Neutrophil (primary cell): ENCODE results near the gene ITGB5.

Experiments
- H3K27ac ChIP-seq: fragments of 200-600 bp; sonication (generic); 2 replicates; pipeline ENCODE4 v1.5.1; 2016; ENCODE audit warnings: mild to moderate bottlenecking, moderate library complexity
- H3K27me3 ChIP-seq: fragments of 200-600 bp; sonication (generic); 2 replicates; pipeline ENCODE4 v1.6.0; 2016; ENCODE audit warnings: mild to moderate bottlenecking
- H3K36me3 ChIP-seq: fragments of 200-600 bp; sonication (generic); 2 replicates; pipeline ENCODE4 v1.5.1; 2017
- H3K4me1 ChIP-seq, 2 experiments: fragments of 200-600 bp in 1 of 2; sonication (generic) in 1 of 2; 1 replicate in 1 of 2; 2 replicates in 1 of 2; pipeline versions ENCODE4 v1.5.1 to v1.6.1; 2013 to 2016; ENCODE audit warnings: low read depth in 1 of 2, low read length in 1 of 2, mild to moderate bottlenecking in 1 of 2, moderate library complexity in 1 of 2; ENCODE audit not compliant: control insufficient read depth in 1 of 2, insufficient read depth in 1 of 2
- H3K4me3 ChIP-seq, 2 experiments: fragments of 200-600 bp in 1 of 2; sonication (generic) in 1 of 2; 1 replicate in 1 of 2; 2 replicates in 1 of 2; pipeline ENCODE4 v1.5.1; 2013 to 2016; ENCODE audit warnings: low read depth in 1 of 2, low read length in 1 of 2, mild to moderate bottlenecking in 1 of 2, moderate library complexity in 1 of 2
- H3K9me3 ChIP-seq: fragments of 200-600 bp; sonication (generic); 2 replicates; pipeline ENCODE4 v1.5.1; 2016
- CTCF ChIP-seq: fragments of 200-600 bp; sonication (generic); IDR thresholded peaks from 2 replicates; pipeline ENCODE4 v1.5.1; 2016; ENCODE audit warnings: antibody characterized with exemption

Gene ITGB5

GRCh38 chr3:124848300-124848699 is 38.9 kb downstream of the ITGB5 start:
- Histone ChIP-seq H3K27ac (no peak overlapping the region), H3K4me3 (no peak overlapping the region), H3K36me3 (no peaks in the 10 kb centered on the region), H3K4me1 (no peaks in the 10 kb centered on the region), H3K27me3 (no peaks in the 10 kb centered on the region), H3K9me3 (no peaks in the 10 kb centered on the region)
- no peak for TF ChIP-seq CTCF

GRCh38 chr3:124847863-124848262 is 39.3 kb downstream of the ITGB5 start:
- Histone ChIP-seq H3K27ac (no peak overlapping the region), H3K4me1 (no peaks in the 10 kb centered on the region), H3K27me3 (no peaks in the 10 kb centered on the region), H3K4me3 (no peak overlapping the region), H3K9me3 (no peaks in the 10 kb centered on the region), H3K36me3 (no peaks in the 10 kb centered on the region)
- no peak for TF ChIP-seq CTCF

- Histone ChIP-seq H3K27ac (no peak overlapping the region), H3K9me3 (no peaks in the 10 kb centered on the region), H3K27me3 (no peaks in the 10 kb centered on the region), H3K4me1 (no peaks in the 10 kb centered on the region), H3K36me3 (no peaks in the 10 kb centered on the region), H3K4me3 (no peak overlapping the region)
- TF ChIP-seq CTCF, result no peak
These were observed 40.1 kb downstream of the ITGB5 start for GRCh38 chr3:124847051-124847450.

GRCh38 chr3:124846189-124846588 is 41.0 kb downstream of the ITGB5 start:
- no peaks in the 10 kb centered on the region for H3K9me3 ChIP-seq
- TF ChIP-seq CTCF, result no peak
- H3K4me3 ChIP-seq, result no peak overlapping the region
- no peaks in the 10 kb centered on the region for H3K27me3 ChIP-seq
- no peaks in the 10 kb centered on the region for H3K4me1 ChIP-seq
- H3K36me3 ChIP-seq, result no peaks in the 10 kb centered on the region
- no peak overlapping the region for H3K27ac ChIP-seq

- no peaks in the 10 kb centered on the region for H3K9me3 ChIP-seq
- H3K4me1 ChIP-seq, result no peaks in the 10 kb centered on the region
- no peak for TF ChIP-seq CTCF
- H3K36me3 ChIP-seq, result no peaks in the 10 kb centered on the region
- H3K27ac ChIP-seq, result no peak overlapping the region
- no peaks in the 10 kb centered on the region for H3K27me3 ChIP-seq
- H3K4me3 ChIP-seq, result no peak overlapping the region
These were observed 41.8 kb downstream of the ITGB5 start for GRCh38 chr3:124845406-124845805.
